GM19397 (cell line): ENCODE measurements around the gene TENM4.

Source experiments
- ATAC-seq: cut with Tn5 transposase; IDR thresholded peaks from one replicate; pipeline ENCODE4 v1.9.1; 2021; ENCODE audit warnings: mild to moderate bottlenecking, moderate library complexity; ENCODE audit not compliant: unreplicated experiment

Gene TENM4

DNA sequence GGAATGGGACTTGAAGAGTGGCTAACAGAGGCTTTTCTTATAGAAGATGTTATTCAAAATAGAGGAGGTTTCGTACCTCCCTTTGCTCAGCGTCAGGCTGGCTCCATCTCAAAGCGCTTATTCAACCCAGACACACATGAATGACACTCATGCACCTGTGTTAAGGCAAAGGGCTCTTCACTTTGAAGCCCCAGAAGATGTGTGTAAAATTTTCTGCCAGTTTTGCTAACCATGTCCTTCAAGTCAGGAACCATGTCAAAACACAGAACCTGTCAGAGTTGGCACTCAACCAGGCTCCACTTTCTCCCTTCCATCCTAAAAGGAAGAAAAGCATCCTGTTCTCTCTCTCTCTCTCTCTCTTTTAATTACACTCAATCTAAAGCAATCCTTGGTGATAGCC is 513.3 kb downstream of the TENM4 start:
- no peak for ATAC-seq

DNA sequence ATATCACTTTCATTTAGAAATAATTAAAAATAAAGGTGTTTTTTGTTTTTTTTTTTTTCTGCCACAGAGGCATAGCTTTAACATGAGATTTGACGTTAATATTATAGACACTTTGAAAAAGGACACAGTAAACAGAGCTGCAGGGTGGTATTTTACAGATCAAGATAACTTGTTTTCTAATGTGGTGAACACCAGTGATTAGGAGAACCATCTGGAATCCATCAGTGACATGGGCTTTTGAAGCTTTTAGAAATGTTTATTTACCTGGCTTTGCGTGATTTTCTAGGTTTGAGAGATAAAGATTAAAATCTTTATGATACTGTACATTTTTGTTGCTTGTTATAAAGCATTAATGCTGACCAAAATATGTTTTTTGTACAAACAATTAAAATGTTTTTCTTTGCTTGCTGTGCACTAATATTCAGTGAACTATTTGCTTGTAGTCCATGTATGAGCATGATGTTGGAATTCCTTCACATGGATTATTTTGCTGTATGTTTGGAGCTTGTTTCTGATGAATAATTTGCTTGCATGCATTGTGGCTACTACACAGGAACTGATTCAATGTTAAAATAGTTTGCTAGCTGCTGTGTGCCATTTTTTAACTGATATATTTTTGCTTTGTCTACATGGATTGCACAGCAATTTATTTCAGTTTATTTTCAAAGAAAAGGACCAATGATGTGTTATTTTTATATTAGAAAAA is 514.0 kb downstream of the TENM4 start:
- ATAC-seq, result no peak

DNA sequence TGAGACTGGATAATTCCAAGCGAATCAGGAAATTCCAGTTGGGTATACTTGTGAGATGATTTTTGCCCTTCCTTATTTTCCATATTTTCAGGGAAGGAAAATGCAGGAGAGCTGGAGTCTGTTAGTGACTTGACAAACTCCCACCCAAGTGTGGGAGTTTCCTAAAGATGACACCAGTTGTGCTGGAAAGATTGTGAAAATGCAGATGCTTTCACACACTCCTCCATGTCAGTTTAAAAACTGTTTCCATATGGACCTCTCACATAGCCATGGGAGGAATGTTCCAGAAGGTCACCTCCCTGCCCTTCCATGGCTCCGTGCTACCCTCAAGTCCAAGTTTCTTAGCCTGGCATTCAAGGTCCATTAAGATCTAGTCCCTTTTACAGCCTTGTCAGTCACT is 515.4 kb downstream of the TENM4 start:
- ATAC-seq, result no peak

DNA sequence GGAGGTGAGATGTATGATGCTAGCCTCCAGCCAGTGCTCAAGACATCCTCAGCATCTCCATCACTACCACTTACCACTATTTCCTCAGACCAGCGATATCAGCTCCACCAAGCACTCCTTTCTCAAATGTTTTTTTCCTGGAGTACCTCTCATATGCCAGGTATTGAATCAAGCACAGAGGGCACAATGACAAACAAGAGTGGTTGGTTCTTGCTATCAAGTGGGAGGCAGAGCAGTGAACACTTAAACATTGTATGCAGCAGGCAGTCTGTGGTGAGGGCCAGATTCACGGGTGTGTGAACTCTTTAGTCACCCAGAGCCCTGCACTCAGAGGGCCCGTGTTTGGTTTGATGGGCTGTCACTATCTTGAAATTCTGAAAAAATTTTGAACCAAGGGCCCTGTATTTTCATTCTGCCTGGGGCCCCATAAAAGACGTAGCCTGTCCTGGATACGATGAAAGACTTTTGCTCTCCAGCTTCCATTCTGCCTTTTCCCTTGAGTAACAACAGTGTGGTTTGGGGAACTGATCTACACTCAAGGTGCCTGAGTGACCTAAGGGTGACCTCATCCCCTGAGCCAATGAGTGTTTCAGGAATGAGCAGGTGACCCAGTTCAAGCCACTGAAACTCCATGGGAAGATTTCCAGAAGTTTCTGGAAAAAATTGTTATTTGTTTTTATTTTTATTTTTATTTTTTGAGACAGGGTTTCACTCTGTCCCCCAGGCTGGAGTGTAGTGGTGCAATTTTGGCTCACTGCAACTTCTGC is 517.8 kb downstream of the TENM4 start:
- no peak for ATAC-seq

DNA sequence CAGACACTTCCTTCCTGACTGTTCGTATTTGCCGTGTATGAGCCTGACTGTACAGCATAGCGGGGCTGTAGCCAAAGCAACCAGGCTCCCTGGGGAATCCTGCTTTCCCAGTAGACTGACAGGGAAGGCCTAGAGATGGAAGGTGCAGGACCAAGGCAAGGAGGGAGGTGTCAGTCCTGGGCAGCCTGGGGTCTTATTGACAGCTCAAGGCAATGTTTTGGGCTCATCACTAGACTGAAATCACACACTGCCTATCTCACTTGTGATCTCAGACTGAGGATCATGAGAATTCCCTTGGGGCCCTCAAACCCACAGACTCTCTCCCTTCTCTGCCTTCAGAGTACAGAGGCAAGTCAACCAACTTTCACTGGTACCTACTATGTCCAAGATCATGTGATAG is 519.3 kb downstream of the TENM4 start:
- ATAC-seq, result no peak

DNA sequence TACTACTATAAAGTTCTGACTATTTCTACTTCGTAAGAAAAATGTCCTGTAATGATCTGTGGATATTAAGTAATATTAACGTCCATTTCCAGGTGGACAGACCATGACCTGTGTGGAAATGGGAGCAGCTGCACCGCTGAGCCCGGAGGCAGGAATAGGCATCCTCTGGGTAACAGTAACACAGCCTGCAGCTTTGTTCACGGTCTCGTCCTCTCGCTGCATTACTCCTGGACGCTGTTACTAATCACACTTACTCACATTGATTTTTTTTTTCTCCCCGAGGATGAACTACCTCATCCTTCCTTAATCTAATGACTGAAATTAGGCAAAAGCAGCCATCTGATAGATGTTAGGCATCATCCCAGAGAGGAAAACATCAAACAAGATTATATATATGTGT is 520.5 kb downstream of the TENM4 start:
- ATAC-seq, result no peak

DNA sequence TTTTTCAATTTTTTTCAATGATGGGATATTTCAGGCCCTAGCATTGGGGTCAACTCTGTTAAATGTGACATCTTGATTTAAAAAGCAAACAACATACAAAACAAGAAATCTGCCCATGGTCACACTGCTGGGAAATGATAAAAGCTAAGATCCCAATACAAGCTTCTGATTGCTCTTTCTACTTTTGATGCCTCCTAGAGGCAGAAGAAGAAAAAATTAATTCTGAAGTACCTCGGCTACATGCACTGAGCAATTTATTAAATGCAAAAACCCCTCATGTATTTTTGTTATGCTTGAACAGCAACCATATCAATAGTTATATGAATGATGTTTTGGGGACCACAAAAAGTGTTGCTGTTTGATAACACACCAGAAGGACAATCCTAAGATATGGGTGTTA is 524.1 kb downstream of the TENM4 start:
- ATAC-seq, result no peak

DNA sequence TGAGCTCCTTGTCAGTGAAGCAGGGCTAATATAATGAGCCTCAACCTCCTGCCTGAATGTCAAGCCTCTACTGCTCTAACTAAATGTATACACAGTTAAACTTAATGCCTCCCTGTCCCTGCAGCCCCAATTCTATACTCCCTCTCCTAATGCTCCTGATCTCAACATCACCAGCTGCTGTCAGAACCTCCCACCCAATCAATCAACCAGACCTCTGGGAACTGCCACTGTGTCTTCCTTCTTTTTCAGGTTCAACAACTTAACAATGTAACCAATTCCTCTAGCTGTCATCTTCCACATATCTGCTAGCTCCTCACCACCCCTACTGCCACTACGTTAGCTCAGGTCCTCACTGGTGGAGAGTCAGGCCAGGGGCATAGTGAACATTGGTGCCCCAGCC is 526.3 kb downstream of the TENM4 start:
- ATAC-seq, result no peak

DNA sequence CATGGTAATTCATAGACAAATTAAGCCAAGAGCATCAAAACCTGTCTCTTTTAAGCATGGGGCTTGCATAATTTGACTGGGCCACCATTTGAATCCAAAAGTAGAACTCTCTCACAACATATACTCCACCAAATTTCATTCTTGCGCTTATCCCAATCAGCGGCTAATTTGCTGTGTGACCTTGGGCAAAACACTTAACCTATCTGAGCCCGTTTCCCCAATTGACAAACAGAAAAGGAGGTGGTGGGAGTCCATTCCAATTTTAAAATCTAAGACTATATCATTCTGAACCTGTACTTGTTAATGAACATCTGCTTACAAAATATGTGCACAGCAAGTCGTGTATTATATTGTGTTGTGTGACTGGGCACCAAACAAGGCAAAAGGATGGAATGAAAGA is 528.1 kb downstream of the TENM4 start:
- no peak for ATAC-seq

DNA sequence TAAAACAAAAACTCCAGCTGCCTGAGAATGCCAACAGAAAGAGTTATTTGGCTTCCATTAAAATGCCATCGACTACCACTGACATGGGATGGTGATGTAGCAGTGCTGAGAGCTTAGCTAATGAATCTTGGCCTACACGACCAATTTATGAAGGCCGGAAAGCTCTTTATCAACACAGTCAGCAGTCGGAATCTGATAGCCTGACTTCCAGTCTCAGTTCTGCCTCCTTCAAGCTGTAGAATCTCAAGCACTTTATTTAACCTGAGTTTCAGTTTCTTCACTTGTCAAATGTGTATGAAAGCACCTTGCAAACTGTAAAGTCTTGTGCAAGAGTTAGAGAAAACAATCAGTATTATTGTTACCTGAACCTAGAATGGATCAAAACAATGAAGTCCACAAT is 530.5 kb downstream of the TENM4 start:
- ATAC-seq, result no peak

DNA sequence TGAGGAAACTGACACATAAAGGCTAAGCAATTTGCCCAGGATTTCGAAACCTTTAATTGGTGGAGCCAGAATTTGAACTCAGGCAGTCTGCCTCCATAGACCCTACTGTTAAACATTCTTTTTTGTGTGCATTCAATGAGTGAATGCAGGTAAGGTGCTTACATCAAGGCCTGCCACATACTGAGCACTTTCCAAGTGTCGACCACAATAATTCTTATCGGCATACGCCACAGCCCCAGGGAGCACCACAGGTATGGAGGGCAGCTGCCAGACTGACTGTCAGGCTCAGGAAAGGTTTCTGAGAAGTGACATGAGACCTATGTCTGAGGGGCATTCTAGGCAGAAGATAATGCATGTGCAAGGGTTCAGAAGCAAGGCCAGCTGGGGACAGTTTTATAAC is 531.4 kb downstream of the TENM4 start:
- no peak for ATAC-seq

DNA sequence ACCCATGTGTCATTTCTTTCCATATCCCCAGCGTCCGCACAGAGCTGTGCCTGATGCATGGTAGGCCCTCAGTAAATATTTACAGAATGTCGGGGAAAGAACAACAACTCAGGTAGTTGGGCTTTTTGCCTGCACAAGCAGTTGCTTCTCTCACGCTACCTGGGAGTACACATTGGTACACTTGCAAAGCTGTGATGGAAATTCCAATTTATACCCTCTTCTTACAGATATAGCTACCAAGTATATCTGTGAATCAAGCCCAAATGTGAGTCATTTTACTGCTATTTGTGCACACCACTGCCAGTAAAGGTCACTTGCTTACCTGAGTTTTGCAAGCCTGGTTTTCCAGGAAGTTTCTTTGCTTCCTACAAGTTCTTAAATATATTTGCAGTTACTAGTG is 533.2 kb downstream of the TENM4 start:
- ATAC-seq, result no peak

DNA sequence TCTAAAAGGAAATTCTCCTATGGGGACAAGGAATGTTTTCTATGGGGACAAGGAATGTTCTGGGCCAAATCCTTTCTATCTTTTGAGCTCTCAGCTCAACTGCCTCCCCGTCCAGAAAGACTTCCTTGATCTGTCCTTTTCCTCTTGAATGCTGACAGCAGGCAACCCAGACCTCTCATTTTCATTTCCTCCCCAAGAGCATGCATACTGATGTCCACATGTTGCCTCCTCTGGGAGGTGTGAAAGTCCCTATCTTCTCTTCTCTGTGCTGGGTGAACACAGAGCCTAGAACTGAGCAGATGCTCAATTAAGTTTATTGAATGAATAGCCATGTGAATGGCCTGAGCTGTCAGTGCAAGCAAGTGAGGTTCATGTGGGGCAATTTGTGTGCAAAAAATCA is 534.3 kb downstream of the TENM4 start:
- ATAC-seq, result no peak

DNA sequence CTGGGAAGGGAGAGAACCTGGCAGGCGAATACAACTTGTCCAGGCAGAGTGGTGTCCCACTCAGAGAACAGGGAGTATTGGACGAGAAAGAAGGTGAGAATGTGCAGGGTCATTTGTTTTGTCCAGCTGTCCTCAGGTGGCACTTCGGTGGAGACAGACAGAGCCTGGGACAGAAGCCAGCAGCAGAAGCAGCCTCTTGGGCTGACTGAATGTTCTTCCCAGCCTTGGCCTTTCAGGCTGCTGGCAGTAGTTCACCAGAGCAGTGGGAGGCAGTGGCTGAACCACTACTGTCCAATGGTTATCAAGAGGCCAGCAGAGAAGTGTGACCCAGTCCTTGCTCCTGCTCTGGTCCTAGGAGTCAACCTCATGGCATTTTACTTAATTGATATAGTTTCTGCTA is 535.1 kb downstream of the TENM4 start:
- no peak for ATAC-seq

DNA sequence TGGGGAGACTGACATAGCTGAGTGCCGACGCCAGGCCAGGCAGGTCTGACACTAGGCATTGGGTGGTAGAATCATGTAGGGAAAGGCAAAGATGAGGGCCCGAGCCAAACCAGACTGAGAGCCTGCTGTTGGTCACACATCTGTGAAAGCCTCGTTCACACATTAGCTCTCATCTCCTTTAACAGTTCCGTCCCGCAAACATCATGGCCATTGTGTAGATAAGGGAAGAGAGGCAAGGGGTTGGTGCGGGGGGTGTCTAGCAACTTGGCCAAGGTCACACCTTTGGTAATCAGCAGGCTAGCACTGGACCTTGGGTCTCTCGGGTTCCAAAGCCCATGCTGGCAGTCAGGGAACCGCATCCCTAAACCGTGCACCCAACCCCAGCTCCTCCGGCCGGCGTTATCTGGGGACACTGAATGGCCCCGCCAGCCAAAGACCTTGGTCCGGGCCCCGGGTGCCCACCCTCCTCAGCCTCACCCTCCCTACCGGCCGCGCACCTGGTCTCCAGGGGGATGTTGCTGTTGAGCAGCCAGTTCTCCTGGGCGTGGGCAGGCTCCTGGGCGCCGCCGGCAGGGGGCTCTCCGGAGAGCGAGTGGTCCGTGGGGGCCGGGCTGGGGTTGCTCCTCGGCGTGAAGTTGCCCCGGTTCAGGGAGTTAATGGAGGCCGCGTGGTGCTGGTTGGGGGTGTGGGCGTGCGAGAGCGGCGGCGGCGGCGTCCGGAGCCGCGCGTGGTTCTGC is 537.9 kb downstream of the TENM4 start:
- ATAC-seq, result no peak

DNA sequence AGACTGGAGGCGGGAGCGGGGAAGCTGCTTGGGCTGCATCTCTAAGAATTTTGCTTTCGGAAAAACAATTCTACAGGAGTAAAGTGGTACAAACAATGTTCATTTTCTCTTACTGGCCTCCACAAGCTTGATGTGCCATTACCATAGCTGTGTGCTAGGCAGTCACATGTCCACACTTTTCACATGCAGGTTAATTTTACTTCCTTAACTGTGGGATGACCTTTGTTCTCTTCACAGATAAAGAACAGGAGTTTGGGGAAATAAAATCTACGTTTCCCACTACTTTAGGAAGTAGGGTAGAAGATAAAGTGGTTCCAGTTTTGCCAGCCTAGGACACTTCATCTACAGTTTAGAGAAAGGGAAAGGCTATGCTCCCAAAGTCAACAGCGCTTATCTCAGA is 539.0 kb downstream of the TENM4 start:
- ATAC-seq, result no peak

DNA sequence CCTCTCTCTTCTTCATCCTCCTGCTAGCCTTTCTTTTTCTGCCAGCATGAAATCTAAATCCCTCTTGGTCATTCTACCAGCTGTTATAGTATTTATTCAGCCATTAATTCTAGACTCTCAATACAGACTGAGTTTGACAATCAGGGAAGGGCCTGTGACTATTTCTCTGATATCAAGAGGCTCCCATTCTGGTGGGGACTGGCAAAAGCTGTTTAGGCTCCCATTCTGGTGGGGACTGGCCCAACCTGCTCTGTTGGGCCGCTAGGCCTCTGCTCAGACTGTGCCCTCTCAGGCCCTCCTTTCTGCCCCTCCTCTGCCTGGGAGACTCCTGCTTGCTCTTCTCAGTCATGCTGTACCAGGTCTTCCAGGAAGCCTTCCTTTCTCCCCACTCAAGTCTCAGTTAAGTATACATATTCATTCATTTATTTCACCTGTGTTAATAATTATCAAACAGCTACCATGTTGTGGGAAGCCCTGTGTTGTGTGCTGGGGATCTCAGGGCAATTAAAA is 542.5 kb downstream of the TENM4 start:
- no peak for ATAC-seq

DNA sequence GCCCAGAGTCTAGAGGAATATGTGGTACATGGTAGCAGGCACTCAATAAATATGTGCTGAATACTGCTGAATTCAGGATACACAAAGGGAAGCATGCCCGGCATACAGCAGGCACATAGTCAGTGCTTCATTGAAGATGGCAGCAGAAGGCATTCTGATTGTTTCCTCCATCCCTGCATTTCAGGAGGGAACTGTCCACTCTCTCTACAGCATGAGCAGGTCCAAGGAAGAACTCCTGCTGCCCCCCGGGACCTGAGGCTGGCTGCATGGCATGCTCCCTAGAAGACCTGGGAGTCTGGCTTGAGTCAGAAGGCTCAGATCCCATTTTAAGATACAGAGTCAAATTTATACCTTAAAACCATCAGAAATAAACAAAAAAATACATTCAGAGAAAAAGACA is 546.8 kb downstream of the TENM4 start:
- no peak for ATAC-seq

DNA sequence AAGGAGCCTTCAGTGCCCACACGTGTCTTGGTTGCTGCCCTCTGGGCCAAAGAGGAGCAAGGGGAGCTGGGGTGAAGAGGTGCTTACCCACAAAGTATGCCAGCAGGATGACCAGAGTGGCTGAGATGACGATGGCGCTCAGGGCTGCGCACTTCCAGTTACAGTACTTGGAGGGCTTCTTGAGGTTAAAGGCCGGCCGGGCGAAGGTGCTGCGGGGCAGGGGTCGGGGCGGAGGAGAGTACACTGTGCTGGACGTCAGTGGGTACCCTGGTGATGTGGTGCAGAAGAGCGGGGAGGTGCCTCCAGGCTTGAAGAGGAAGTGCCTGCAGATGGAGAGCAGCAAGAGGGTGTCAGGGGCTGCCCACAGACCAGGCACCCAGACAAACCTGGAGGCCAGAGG is 551.1 kb downstream of the TENM4 start:
- no peak for ATAC-seq

DNA sequence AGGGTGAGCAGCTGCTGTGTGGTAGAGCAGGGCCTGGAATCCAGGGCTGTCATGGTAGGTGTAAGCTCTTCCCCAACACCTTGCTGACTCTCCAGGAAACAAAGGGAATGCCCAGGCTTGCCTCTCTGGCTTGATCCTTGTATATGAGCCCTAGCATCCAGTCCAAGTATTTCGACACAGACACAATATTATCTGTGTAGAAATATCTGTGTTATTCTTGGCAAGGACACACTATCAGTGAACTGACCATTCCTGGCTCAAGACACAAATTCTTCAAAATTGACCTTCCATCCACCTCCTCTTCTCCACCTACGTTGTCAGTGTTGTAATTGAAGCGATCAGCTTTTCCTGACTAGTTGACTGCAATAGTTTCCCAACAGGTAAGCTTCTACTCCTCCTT is 554.2 kb downstream of the TENM4 start:
- no peak for ATAC-seq

DNA sequence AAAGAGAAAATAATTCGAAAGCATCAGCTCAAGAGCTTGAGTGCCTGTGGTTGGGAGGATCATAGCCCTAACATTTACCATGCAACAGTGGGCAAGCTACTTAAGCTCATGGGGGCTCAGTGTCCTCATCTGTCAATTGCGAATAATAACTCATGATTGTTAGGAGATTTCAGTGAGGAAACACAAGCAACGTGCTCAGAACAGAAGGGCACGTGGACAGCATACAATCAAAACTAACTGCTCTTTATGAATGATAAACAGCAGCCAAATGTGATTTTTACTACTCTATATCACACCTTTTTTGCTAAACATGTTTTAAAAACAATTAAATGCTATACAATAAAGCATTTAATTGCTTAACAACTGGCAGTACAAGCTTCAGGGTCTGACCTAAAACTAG is 556.1 kb downstream of the TENM4 start:
- ATAC-seq, result no peak

DNA sequence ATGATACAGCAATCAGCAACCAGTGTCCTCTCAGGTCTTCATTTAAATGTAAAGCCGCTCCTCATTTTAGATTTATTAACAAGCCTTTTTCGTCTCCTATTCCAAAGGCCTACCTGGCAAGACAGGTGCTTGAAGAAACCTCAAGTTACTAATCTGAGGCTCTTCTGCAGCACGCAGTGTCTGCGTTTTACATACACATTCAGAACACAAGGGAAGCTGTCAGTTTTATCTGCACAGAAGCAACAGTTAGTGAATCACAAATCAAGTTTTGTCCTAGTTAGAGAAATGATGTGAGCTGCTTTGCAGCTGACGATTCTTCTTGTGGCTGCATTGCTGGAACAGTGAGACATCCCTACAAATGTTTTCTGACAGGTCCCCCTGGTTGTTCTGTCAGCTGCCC is 557.3 kb downstream of the TENM4 start:
- no peak for ATAC-seq
